ENCODE data around the gene SCN5A.

DNA sequence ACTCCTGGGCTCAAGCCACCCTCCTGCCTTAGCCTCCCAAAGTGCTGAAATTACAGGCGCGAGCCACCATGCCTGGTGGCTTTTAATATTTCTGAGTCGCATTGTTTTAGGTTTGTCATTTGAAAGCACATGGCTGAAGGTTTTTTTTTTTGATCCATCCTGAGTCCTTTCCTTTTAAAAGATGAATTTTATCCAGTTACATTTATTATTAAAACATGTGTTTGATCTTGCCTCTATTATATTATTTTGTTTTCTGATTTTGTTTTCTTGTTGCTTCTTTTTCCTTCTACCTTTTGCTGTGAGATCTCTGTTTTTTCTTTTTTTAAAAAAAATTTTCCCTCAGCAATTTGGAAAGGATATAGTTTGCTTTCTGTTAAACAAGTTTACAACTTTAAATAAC, 76.4 kb downstream of the SCN5A start:
- TF ChIP-seq, protein P1, sequence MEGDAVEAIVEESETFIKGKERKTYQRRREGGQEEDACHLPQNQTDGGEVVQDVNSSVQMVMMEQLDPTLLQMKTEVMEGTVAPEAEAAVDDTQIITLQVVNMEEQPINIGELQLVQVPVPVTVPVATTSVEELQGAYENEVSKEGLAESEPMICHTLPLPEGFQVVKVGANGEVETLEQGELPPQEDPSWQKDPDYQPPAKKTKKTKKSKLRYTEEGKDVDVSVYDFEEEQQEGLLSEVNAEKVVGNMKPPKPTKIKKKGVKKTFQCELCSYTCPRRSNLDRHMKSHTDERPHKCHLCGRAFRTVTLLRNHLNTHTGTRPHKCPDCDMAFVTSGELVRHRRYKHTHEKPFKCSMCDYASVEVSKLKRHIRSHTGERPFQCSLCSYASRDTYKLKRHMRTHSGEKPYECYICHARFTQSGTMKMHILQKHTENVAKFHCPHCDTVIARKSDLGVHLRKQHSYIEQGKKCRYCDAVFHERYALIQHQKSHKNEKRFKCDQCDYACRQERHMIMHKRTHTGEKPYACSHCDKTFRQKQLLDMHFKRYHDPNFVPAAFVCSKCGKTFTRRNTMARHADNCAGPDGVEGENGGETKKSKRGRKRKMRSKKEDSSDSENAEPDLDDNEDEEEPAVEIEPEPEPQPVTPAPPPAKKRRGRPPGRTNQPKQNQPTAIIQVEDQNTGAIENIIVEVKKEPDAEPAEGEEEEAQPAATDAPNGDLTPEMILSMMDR (conservative IDR thresholded peaks at IDR 0.05): no peak
- TF ChIP-seq EZH2 (IDR thresholded peaks at IDR 0.05; ENCODE audit: low read depth): no peak

Data from PC-9 (cell line).